ENCODE results near the gene PTPRN2. TPM values are rescaled to one million over a fixed set of nuclear protein-coding genes. Genes with fewer than 3 reads are reported as not detected.

Gene PTPRN2
- total RNA-seq, 1 experiment from 2014 or later, result 1.1 TPM

GRCh38 chr7:157969995-157970394 is 617.6 kb downstream of the PTPRN2 start:
- ChIA-PET POLR2A (no interaction called here), CTCF (no interaction called here)
- ATAC-seq, result no peak

DNA sequence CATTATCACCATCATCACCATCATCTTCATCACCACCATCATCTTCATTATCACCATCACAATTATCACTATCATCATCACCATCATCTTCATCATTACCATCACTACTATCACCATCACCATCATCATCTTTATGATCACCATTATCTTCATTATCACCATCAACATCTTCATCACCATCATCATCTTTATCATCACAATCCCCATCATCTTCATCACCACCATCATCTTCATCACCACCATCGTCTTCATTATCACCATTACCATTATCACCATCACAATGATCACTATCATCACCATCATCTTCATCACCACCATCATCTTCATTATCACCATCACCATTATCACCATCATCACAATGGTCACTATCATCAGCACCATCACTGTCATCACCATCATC is 621.1 kb downstream of the PTPRN2 start:
- intact Hi-C loops (cut with micrococcal nuclease; ENCODE audit: unreplicated experiment), result no loop called here
- TF ChIP-seq CTCF (IDR thresholded peaks at IDR 0.05) (no peak), SIN3A (IDR thresholded peaks at IDR 0.05; ENCODE audit: borderline replicate concordance, insufficient read depth, low read depth, low read length) (no peak), REST (IDR thresholded peaks at IDR 0.05; ENCODE audit: insufficient read depth in 1 of 2, low read depth in 2 of 2, low read length in 1 of 2) (no peak), POLR2AphosphoS5 (IDR thresholded peaks at IDR 0.05; ENCODE audit: low read depth, low read length) (no peak), TCF7L2 (IDR thresholded peaks at IDR 0.05; ENCODE audit: low read depth, low read length) (no peak)
- no TSS peak for BruUV-seq (replicated peaks)
- H3K27me3 ChIP-seq (ENCODE audit: control insufficient read depth, insufficient read depth, low read length), result peaks cover 2% of the 10 kb centered on the region; the same call in 1 of the 2 replicates
- in situ Hi-C loops (cut with HindIII; ENCODE audit: low pct_unique_long_range_greater_than_20kb, low sequenced_read_pairs), result no loop called here
- no peaks in the 10 kb centered on the region for H3K36me3 ChIP-seq (ENCODE audit: control insufficient read depth, insufficient read depth, low read length)
- ChIA-PET CTCF (no interaction called here), POLR2A (no interaction called here)
- ATAC-seq (no peak), DNase-seq (ENCODE audit: low read depth, low spot score) (no peak)
- H3K27ac ChIP-seq (ENCODE audit: low read length), result no peak overlapping the region
- no peaks in the 10 kb centered on the region for H3K4me1 ChIP-seq (ENCODE audit: control insufficient read depth, insufficient read depth, low read length)
- no peaks in the 10 kb centered on the region for H3K9me3 ChIP-seq (ENCODE audit: control insufficient read depth, insufficient read depth, low read depth, low read length)
- H3K4me3 ChIP-seq (ENCODE audit: low read depth in 2 of 2, low read length in 2 of 2), result no peak overlapping the region

More at GRCh38 chr7:157969995-157970394, 617.6 kb downstream of the PTPRN2 start:
- intact Hi-C loops (cut with micrococcal nuclease; ENCODE audit: unreplicated experiment), result no loop called here
- no peak overlapping the region for H3K4me3 ChIP-seq (ENCODE audit: low read depth in 2 of 2, low read length in 2 of 2)
- H3K27ac ChIP-seq (ENCODE audit: low read length), result no peak overlapping the region
- TF ChIP-seq POLR2AphosphoS5 (IDR thresholded peaks at IDR 0.05; ENCODE audit: low read depth, low read length) (no peak), SIN3A (IDR thresholded peaks at IDR 0.05; ENCODE audit: borderline replicate concordance, insufficient read depth, low read depth, low read length) (no peak), TCF7L2 (IDR thresholded peaks at IDR 0.05; ENCODE audit: low read depth, low read length) (no peak), CTCF (IDR thresholded peaks at IDR 0.05) (no peak), REST (IDR thresholded peaks at IDR 0.05; ENCODE audit: insufficient read depth in 1 of 2, low read depth in 2 of 2, low read length in 1 of 2) (no peak)
- no peaks in the 10 kb centered on the region for H3K4me1 ChIP-seq (ENCODE audit: control insufficient read depth, insufficient read depth, low read length)
- no peak for DNase-seq (ENCODE audit: low read depth, low spot score)
- in situ Hi-C loops (cut with HindIII; ENCODE audit: low pct_unique_long_range_greater_than_20kb, low sequenced_read_pairs), result no loop called here
- no peaks in the 10 kb centered on the region for H3K36me3 ChIP-seq (ENCODE audit: control insufficient read depth, insufficient read depth, low read length)
- no peaks in the 10 kb centered on the region for H3K9me3 ChIP-seq (ENCODE audit: control insufficient read depth, insufficient read depth, low read depth, low read length)
- peaks cover 9% of the 10 kb centered on the region for H3K27me3 ChIP-seq (ENCODE audit: control insufficient read depth, insufficient read depth, low read length)
- BruUV-seq (replicated peaks), result no TSS peak
